Lung (tissue), 12 donors: Measurements from ENCODE around the gene C1orf56. TPM values are rescaled to one million over a fixed set of nuclear protein-coding genes. Genes with fewer than 3 reads are reported as not detected.
A peak's percentile ranks its signal among the peaks of the same experiment; 100 is the strongest.

Experiments
- ATAC-seq: fragments of 200-7000 bp; cut with Tn5 transposase; one replicate; pipeline ENCODE4 v1.9.1; 2020; ENCODE audit warnings: moderate number of reproducible peaks; ENCODE audit not compliant: insufficient read depth, low FRiP score
- DNase-seq, 3 donors: peaks; one replicate each; pipeline ENCODE4 v3.0.0-alpha.2; 2013 to 2017
- H3K27ac ChIP-seq, 2 donors: one replicate each; pipeline ENCODE4 v1.5.1; 2013; ENCODE audit warnings: mild to moderate bottlenecking in 2 of 2, moderate library complexity in 2 of 2, control low read depth in 1 of 2, inconsistent platforms in 1 of 2, low read depth in 1 of 2, low read length in 1 of 2
- H3K27me3 ChIP-seq, 3 donors: one replicate each; pipeline ENCODE4 v1.5.1; 2013; ENCODE audit warnings: low read length in 2 of 3; ENCODE audit not compliant: control insufficient read depth in 3 of 3, insufficient read depth in 3 of 3
- H3K36me3 ChIP-seq, 4 donors: one replicate each; pipeline ENCODE4 v1.5.1; 2013; ENCODE audit warnings: low read length in 4 of 4, mild to moderate bottlenecking in 1 of 4, moderate library complexity in 1 of 4; ENCODE audit not compliant: control insufficient read depth in 4 of 4, insufficient read depth in 4 of 4
- H3K4me1 ChIP-seq, 5 donors: one replicate each; pipeline ENCODE4 v1.5.1; 2013; ENCODE audit warnings: low read length in 5 of 5, mild to moderate bottlenecking in 2 of 5, moderate library complexity in 1 of 5; ENCODE audit not compliant: control insufficient read depth in 5 of 5, insufficient read depth in 5 of 5
- H3K4me3 ChIP-seq: one replicate; pipeline ENCODE4 v1.5.1; 2013; ENCODE audit warnings: mild to moderate bottlenecking, control low read depth, moderate library complexity
- H3K9ac ChIP-seq, 2 donors: one replicate each; pipeline ENCODE4 v1.5.1; 2013; ENCODE audit warnings: low read length in 2 of 2, control low read depth in 1 of 2; ENCODE audit not compliant: insufficient read depth in 1 of 2
- H3K9me3 ChIP-seq, 4 donors: one replicate each; pipeline ENCODE4 v1.5.1; 2013; ENCODE audit warnings: low read length in 3 of 4, mild to moderate bottlenecking in 1 of 4, moderate library complexity in 1 of 4; ENCODE audit not compliant: control insufficient read depth in 4 of 4, insufficient read depth in 3 of 4
- CTCF ChIP-seq: IDR thresholded peaks from 2 replicates; pipeline ENCODE4 v1.5.1; 2012; ENCODE audit warnings: mild to moderate bottlenecking; ENCODE audit errors: control extremely low read depth, extremely low read depth
- WGBS, 2 donors: extraction: QIAGEN DNeasy Blood & Tissue Kit; methylation state at CpG; one replicate each; pipeline ENCODE4 v1.1.7; 2013; 5-methylcytosine and 5-hydroxymethylcytosine counted together
- polyA plus RNA-seq, 2 donors: library from polyadenylated mRNA; stranded (reverse); fragments of 200-250 nt; gene quantifications; one replicate each; pipeline ENCODE4 v1.2.1, GENCODE V29; 2013
- total RNA-seq, 2 donors: library from RNA; depleted of rRNA in 1 of 2; stranded (reverse); fragments of >200 nt in 1 of 2; gene quantifications; one replicate each; pipeline ENCODE4 v1.2.1, GENCODE V29; 2014 to 2021
- donor health status: control.
- donor health status: control.
- donor health status: Bipolar disorder and iron deficiency.
- donor health status: healthy.
- donor health status: DM: yes; HTN: yes; CAD: no.

C1orf56 gene
- total and polyA plus RNA-seq, 4 donors: 2.3 to 4.9 (median 3.9) TPM

- no peak overlapping the region for H3K4me3 ChIP-seq
- H3K9me3 ChIP-seq: no peaks in the 10 kb centered on the region
- H3K27me3 ChIP-seq: no peaks in the 10 kb centered on the region
- TF ChIP-seq CTCF: no peak
- DNase-seq (no peak), ATAC-seq (no peak)
- WGBS, 2 donors: 94 to 97% methylated on average over 4 of the region's 4 CpGs
- H3K4me1 ChIP-seq: peaks cover 0 to 11% (median 2%) of the 10 kb centered on the region in 5 donors
- no peak overlapping the region for H3K9ac ChIP-seq
- H3K27ac ChIP-seq: no peak overlapping the region
- peaks cover 0 to 6% (median 0%) of the 10 kb centered on the region in 4 donors for H3K36me3 ChIP-seq
Observed at GRCh38 chr1:151067185-151067584, 19.6 kb downstream of the C1orf56 start.

- DNase-seq (no peak), ATAC-seq (no peak)
- Histone ChIP-seq H3K27ac (peak overlapping the region in 1 of 2 donors; percentile 96), H3K9me3 (no peaks in the 10 kb centered on the region), H3K9ac (no peak overlapping the region), H3K4me1 (peaks cover 0 to 10% (median 2%) of the 10 kb centered on the region in 5 donors), H3K36me3 (peaks cover 0 to 6% (median 0%) of the 10 kb centered on the region in 4 donors), H3K4me3 (no peak overlapping the region), H3K27me3 (no peaks in the 10 kb centered on the region)
- TF ChIP-seq CTCF: no peak
- 75 to 82% methylated on average over 5 of the region's 5 CpGs for WGBS, 2 donors
Observed at GRCh38 chr1:151069103-151069486, 21.5 kb downstream of the C1orf56 start.

GRCh38 chr1:151070474-151071276 lies 23.1 kb downstream of the C1orf56 start, which contains the start of gene GABPB2:
Gene GABPB2, plus strand, starts transcription at chr1:151070761. Its CDS starts 17,429 bp downstream, at chr1:151088190.
- Histone ChIP-seq H3K4me1 (peaks cover 0 to 10% (median 2%) of the 10 kb centered on the region in 5 donors), H3K36me3 (peaks cover 0 to 8% (median under 1%) of the 10 kb centered on the region in 4 donors), H3K9ac (peak within 1 kb of the TSS; percentile 84 to 92), H3K27me3 (no peaks in the 10 kb centered on the region), H3K27ac (peak within 1 kb of the TSS; percentile 96), H3K9me3 (no peaks in the 10 kb centered on the region), H3K4me3 (peak within 1 kb of the TSS; percentile 76)
- peak; percentile 71 for TF ChIP-seq CTCF
- ATAC-seq (peak; percentile 95), DNase-seq (peak; percentile 95 to 98 (median 97))
- 0 to 1% methylated on average over 48 to 50 of the region's 50 CpGs for WGBS, 2 donors
